HG03108 (cell line): Measurements from ENCODE around the gene DSCAML1.

Experiments used
- ATAC-seq: cut with Tn5 transposase; IDR thresholded peaks from one replicate; pipeline ENCODE4 v1.9.1; 2021; ENCODE audit warnings: moderate library complexity; ENCODE audit not compliant: unreplicated experiment

The DSCAML1 gene

GRCh38 chr11:117730208-117730800, 66.7 kb downstream of the DSCAML1 start:
- no peak for ATAC-seq

GRCh38 chr11:117725048-117725734, 71.8 kb downstream of the DSCAML1 start:
- no peak for ATAC-seq

GRCh38 chr11:117724621-117725020, 72.4 kb downstream of the DSCAML1 start:
- no peak for ATAC-seq

GRCh38 chr11:117724104-117724503, 72.9 kb downstream of the DSCAML1 start:
- ATAC-seq: no peak

GRCh38 chr11:117723277-117724024, 73.6 kb downstream of the DSCAML1 start:
- ATAC-seq: no peak

- ATAC-seq: no peak
Observed at GRCh38 chr11:117722082-117722481, 74.9 kb downstream of the DSCAML1 start.

GRCh38 chr11:117720061-117720511, 76.9 kb downstream of the DSCAML1 start:
- no peak for ATAC-seq

- no peak for ATAC-seq
Observed at GRCh38 chr11:117719480-117719879, 77.5 kb downstream of the DSCAML1 start.

- no peak for ATAC-seq
Observed at GRCh38 chr11:117717485-117718314, 79.3 kb downstream of the DSCAML1 start.

GRCh38 chr11:117716521-117717440, 80.2 kb downstream of the DSCAML1 start:
- no peak for ATAC-seq

GRCh38 chr11:117715801-117716200, 81.2 kb downstream of the DSCAML1 start:
- no peak for ATAC-seq

- ATAC-seq: no peak
Observed at GRCh38 chr11:117713538-117713991, 83.5 kb downstream of the DSCAML1 start.

- no peak for ATAC-seq
Observed at GRCh38 chr11:117712530-117712929, 84.5 kb downstream of the DSCAML1 start.

GRCh38 chr11:117711331-117711730, 85.7 kb downstream of the DSCAML1 start:
- no peak for ATAC-seq

GRCh38 chr11:117710211-117710610, 86.8 kb downstream of the DSCAML1 start:
- ATAC-seq: no peak

GRCh38 chr11:117706322-117706814, 90.6 kb downstream of the DSCAML1 start:
- ATAC-seq: no peak

- ATAC-seq: no peak
Observed at GRCh38 chr11:117705866-117706265, 91.2 kb downstream of the DSCAML1 start.

- no peak for ATAC-seq
Observed at GRCh38 chr11:117704395-117705100, 92.5 kb downstream of the DSCAML1 start.

GRCh38 chr11:117702946-117703598, 93.9 kb downstream of the DSCAML1 start:
- no peak for ATAC-seq
